GM12878 (cell line): ENCODE data around the gene ARMC9.

ENCODE experiments used
- ATF3 ChIP-seq: IDR thresholded peaks from 2 replicates; pipeline ENCODE4 v1.6.1; 2011; ENCODE audit warnings: low read depth, mild to moderate bottlenecking, low read length, moderate library complexity, borderline replicate concordance; ENCODE audit errors: extremely low read depth
- PKNOX1 ChIP-seq: fragments of 450-650 bp; IDR thresholded peaks from 2 replicates; pipeline ENCODE4 v1.6.1; 2016; ENCODE audit warnings: mild to moderate bottlenecking
- SMARCA5 ChIP-seq: fragments of 450-650 bp; IDR thresholded peaks from 2 replicates; pipeline ENCODE4 v1.6.1; 2017; ENCODE audit warnings: mild to moderate bottlenecking

GRCh38 chr2:231421051-231421580 is 222.7 kb downstream of the ARMC9 start:
- no peak for TF ChIP-seq SMARCA5
- TF ChIP-seq PKNOX1, result no peak
- no peak for TF ChIP-seq ATF3
